Loucy (cell line): ENCODE results near the gene AFF3.

Experiments used
- H2AFZ ChIP-seq: fragments of 200-600 bp; sonication (generic); 2 replicates; pipeline ENCODE4 v1.6.0; 2016; ENCODE audit warnings: antibody characterized with exemption, mild to moderate bottlenecking, low read length, moderate library complexity
- H3F3A ChIP-seq: fragments of 200-600 bp; 2 replicates; pipeline ENCODE4 v1.6.0; 2016; ENCODE audit warnings: antibody characterized with exemption, low read depth, mild to moderate bottlenecking
- H3K27me3 ChIP-seq: fragments of 200-600 bp; sonication (generic); 2 replicates; pipeline ENCODE4 v1.6.1; 2014; ENCODE audit warnings: low read length, mild to moderate bottlenecking; ENCODE audit not compliant: insufficient read depth, poor library complexity, severe bottlenecking
- H3K36me3 ChIP-seq: fragments of 200-600 bp; sonication (generic); 2 replicates; pipeline ENCODE4 v1.6.1; 2016; ENCODE audit warnings: low read length; ENCODE audit not compliant: insufficient read depth
- H3K4me1 ChIP-seq: fragments of 200-600 bp; sonication (generic); 2 replicates; pipeline ENCODE4 v1.5.1; 2014; ENCODE audit warnings: low read length, mild to moderate bottlenecking; ENCODE audit not compliant: insufficient read depth, poor library complexity, severe bottlenecking
- H3K4me2 ChIP-seq: fragments of 200-600 bp; sonication (generic); 2 replicates; pipeline ENCODE4 v1.6.0; 2014; ENCODE audit warnings: antibody characterized with exemption, low read length, low read depth, mild to moderate bottlenecking; ENCODE audit not compliant: poor library complexity, severe bottlenecking
- H3K4me3 ChIP-seq: fragments of 200-600 bp; sonication (generic); 2 replicates; pipeline ENCODE4 v1.5.1; 2014; ENCODE audit warnings: low read length, mild to moderate bottlenecking, mixed read lengths; ENCODE audit not compliant: poor library complexity, severe bottlenecking
- H3K79me2 ChIP-seq: fragments of 200-600 bp; sonication (generic); 2 replicates; pipeline ENCODE4 v1.6.1; 2014; ENCODE audit warnings: low read length; ENCODE audit not compliant: insufficient read depth
- H3K9ac ChIP-seq: fragments of 200-600 bp; sonication (generic); 2 replicates; pipeline ENCODE4 v1.6.0; 2014; ENCODE audit warnings: mild to moderate bottlenecking, low read depth, low read length, moderate library complexity; ENCODE audit not compliant: poor library complexity, severe bottlenecking
- H3K9me2 ChIP-seq: fragments of 200-600 bp; sonication (generic); replicated peaks from 2 replicates; pipeline ENCODE4 v1.6.1; 2016; ENCODE audit warnings: low read depth, low read length, mixed read lengths
- H3K9me3 ChIP-seq: fragments of 200-600 bp; sonication (generic); 2 replicates; pipeline ENCODE4 v1.6.1; 2014; ENCODE audit warnings: mild to moderate bottlenecking, antibody characterized with exemption, low read length, low read depth; ENCODE audit not compliant: insufficient read depth
- H4K20me1 ChIP-seq: fragments of 200-600 bp; sonication (generic); 2 replicates; pipeline ENCODE4 v1.6.0; 2014; ENCODE audit warnings: antibody characterized with exemption, low read length, mild to moderate bottlenecking; ENCODE audit not compliant: insufficient read depth, poor library complexity, severe bottlenecking
- CTCF ChIP-seq: fragments of 200-600 bp; sonication (generic); conservative IDR thresholded peaks from 2 replicates; pipeline ENCODE4 v1.5.1; 2014; ENCODE audit warnings: mild to moderate bottlenecking, antibody characterized with exemption, low read length
- EZH2phosphoT487 ChIP-seq: fragments of 200-600 bp; IDR thresholded peaks from 2 replicates; pipeline ENCODE4 v1.6.1; 2018; ENCODE audit warnings: antibody characterized with exemption, mild to moderate bottlenecking, moderate library complexity, borderline replicate concordance

The AFF3 gene

GRCh38 chr2:99865818-99866676 lies 276.3 kb downstream of the AFF3 start:
- Histone ChIP-seq H3K9me3 (no peaks in the 10 kb centered on the region), H4K20me1 (no peaks in the 10 kb centered on the region), H3K9me2 (no peaks in the 10 kb centered on the region), H3K27me3 (no peaks in the 10 kb centered on the region), H3K79me2 (no peaks in the 10 kb centered on the region), H3K4me3 (no peak overlapping the region), H3F3A (no peaks in the 10 kb centered on the region), H3K4me1 (peaks cover 42% of the 10 kb centered on the region), H3K4me2 (no peak overlapping the region), H3K36me3 (no peaks in the 10 kb centered on the region), H3K9ac (no peak overlapping the region), H2AFZ (no peak overlapping the region)
- TF ChIP-seq EZH2phosphoT487: no peak
- TF ChIP-seq CTCF: no peak

- Histone ChIP-seq H3K36me3 (no peaks in the 10 kb centered on the region), H3K4me3 (no peak overlapping the region), H3K27me3 (no peaks in the 10 kb centered on the region), H2AFZ (no peak overlapping the region), H4K20me1 (no peaks in the 10 kb centered on the region), H3K9me2 (no peaks in the 10 kb centered on the region), H3F3A (no peaks in the 10 kb centered on the region), H3K79me2 (no peaks in the 10 kb centered on the region), H3K9ac (no peak overlapping the region), H3K4me1 (peaks cover 46% of the 10 kb centered on the region), H3K9me3 (no peaks in the 10 kb centered on the region), H3K4me2 (no peak overlapping the region)
- no peak for TF ChIP-seq CTCF
- no peak for TF ChIP-seq EZH2phosphoT487
Observed at GRCh38 chr2:99864561-99865553, 277.5 kb downstream of the AFF3 start.

GRCh38 chr2:99863903-99864270 lies 278.5 kb downstream of the AFF3 start:
- no peak overlapping the region for H2AFZ ChIP-seq
- no peak overlapping the region for H3K4me2 ChIP-seq
- no peaks in the 10 kb centered on the region for H3K27me3 ChIP-seq
- H4K20me1 ChIP-seq: no peaks in the 10 kb centered on the region
- no peaks in the 10 kb centered on the region for H3K9me3 ChIP-seq
- H3K36me3 ChIP-seq: no peaks in the 10 kb centered on the region
- no peaks in the 10 kb centered on the region for H3K79me2 ChIP-seq
- H3K9ac ChIP-seq: no peak overlapping the region
- H3K4me3 ChIP-seq: no peak overlapping the region
- H3F3A ChIP-seq: no peaks in the 10 kb centered on the region
- TF ChIP-seq CTCF (no peak), EZH2phosphoT487 (no peak)
- peaks cover 53% of the 10 kb centered on the region for H3K4me1 ChIP-seq
- no peaks in the 10 kb centered on the region for H3K9me2 ChIP-seq
